DOHH2 (cell line): ENCODE results near the gene SPARC.

Experiments
- CTCF ChIP-seq: fragments of 200-600 bp; sonication (generic); IDR thresholded peaks from one replicate; pipeline ENCODE4 v1.5.1; 2014; ENCODE audit warnings: antibody characterized with exemption, mild to moderate bottlenecking, low read depth, low read length; ENCODE audit not compliant: poor library complexity, severe bottlenecking
- EZH2phosphoT487 ChIP-seq: fragments of 200-600 bp; sonication (generic); IDR thresholded peaks from 2 replicates; pipeline ENCODE4 v1.6.1; 2017; ENCODE audit warnings: borderline replicate concordance, mild to moderate bottlenecking, antibody characterized with exemption, low read length, moderate library complexity, mixed read lengths

GRCh38 chr5:151676719-151677118, 10.0 kb downstream of the SPARC start:
- TF ChIP-seq CTCF (no peak), EZH2phosphoT487 (no peak)
